Coronary artery (tissue), 2 donors: Measurements from ENCODE around the gene CYFIP2.

ENCODE experiments used
- DNase-seq: peaks from one replicate; pipeline ENCODE4 v3.0.0-alpha.2; 2017; ENCODE audit warnings: low spot score
- H3K27ac ChIP-seq, 2 donors: fragments of 200-600 bp; sonication (generic); one replicate each; pipeline ENCODE4 v1.5.1; 2016 to 2019
- H3K4me3 ChIP-seq: fragments of 200-600 bp; sonication (generic); 2 replicates; pipeline ENCODE4 v1.5.1; 2016; ENCODE audit warnings: mild to moderate bottlenecking, moderate library complexity
- CTCF ChIP-seq: fragments of 200-600 bp; sonication (generic); IDR thresholded peaks from one replicate; pipeline ENCODE4 v1.5.1; 2019; ENCODE audit warnings: antibody characterized with exemption

CYFIP2 gene

DNA sequence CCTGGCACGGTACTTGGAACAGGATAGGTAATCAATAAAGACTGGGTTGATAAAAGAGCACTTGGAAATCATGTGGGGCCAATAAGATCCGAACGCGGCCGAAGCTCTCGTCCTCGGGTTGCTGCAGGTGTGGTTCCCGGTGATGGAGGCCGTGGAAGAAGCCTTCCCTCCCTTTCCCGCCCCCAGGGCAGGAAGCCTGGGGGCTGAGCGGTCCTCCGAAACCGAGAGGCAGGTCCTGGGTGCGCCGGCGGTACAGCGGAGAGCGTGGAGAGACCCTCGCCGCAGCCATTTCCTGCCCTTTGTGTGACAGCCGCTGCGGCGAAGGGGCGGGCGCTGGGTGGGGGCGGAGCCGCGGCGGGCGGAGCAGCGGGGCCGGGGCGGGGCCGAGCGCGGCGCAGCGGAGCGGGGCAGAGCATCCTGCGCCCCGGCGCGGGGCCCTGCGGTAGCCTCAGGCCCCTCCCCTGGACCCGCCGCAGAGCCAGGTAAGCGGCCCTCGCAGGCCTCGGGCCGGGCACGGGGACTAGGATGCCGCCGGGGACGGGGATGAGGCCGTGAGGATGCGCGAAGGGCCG lies at the start of gene CYFIP2:
CYFIP2 (plus strand) TSS at position 410 of the 572 bp plus-strand sequence. CDS start 19,239 bp downstream, outside the sequence.
- no peak for DNase-seq
- Histone ChIP-seq H3K27ac (peak within 1 kb of the TSS; percentile 64 to 88), H3K4me3 (peak within 1 kb of the TSS; percentile 100)
- TF ChIP-seq CTCF, result no peak

DNA sequence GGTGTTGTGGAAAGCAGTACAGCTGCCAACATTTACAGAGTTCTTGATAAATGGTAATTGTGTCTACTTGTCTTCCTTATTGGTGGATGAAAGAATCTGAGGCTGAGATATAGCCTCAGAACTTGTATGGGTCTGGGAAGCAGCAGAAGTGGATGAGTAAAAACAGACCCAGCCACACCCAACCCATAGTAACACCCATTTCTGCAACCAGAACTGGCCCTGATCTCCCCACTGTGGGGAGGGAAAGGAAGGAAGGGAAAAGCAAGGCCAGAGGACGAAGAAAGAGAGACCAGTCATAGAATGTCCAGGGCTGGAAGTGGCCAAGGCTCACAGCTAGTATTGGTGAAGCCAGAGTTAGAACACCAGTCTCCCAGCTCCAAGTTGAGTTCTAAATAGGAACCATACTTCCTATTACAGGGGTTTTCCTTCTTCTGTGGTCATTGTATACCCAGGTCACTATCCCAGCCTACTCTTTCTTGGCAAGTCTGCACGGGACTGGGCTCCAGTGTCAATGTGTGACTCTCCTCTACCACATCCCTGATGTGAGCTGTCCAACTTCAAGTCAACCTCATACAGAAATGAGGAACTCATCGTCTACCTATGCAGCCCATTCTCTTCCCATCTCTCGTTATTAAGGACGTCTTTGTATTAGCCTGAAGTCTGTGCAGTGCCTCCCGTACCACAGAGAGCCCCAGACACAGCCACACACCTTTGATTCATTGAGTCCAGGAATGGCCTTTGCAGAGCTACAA lies 49.4 kb upstream of the CYFIP2 start:
- no peak for DNase-seq
- Histone ChIP-seq H3K4me3 (no peak overlapping the region), H3K27ac (no peak overlapping the region)
- no peak for TF ChIP-seq CTCF

DNA sequence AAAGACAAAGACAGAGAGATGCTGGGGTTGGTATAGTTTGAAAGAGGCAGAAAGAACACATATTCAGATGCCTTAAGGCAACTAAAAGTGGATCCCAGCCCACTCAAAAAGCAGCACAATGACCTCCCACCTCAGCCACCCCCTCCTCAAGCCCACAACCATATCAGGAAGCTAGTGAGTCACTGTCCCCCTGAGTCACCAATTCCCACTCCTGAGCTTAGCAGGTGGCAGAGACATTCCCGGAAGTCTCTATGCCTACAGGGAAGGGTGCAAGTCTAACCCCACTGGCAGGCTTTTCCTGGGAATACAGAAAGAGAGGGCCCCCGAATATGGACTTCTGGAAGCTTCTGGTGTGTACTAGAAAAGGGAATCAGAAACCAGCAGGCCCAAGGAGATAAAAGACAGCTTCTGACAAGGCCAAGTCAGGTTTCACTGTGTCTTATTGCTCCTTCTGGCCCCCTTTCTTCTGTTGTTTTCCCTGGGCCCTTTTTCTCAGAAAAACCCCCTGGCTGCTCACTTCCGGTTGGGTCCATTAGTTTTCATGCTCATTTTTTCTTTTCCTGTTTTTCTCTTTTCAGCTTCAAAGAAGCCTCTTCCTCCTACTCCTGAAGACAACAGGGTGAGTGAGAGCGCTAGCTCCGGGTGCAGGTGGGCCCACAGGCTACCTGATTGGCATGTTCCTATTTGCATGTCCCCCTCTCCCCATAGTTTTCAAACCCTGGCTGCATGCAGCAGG lies 48.5 kb upstream of the CYFIP2 start:
- DNase-seq, result no peak
- no peak for TF ChIP-seq CTCF
- H3K27ac ChIP-seq, result no peak overlapping the region
- H3K4me3 ChIP-seq, result no peak overlapping the region

DNA sequence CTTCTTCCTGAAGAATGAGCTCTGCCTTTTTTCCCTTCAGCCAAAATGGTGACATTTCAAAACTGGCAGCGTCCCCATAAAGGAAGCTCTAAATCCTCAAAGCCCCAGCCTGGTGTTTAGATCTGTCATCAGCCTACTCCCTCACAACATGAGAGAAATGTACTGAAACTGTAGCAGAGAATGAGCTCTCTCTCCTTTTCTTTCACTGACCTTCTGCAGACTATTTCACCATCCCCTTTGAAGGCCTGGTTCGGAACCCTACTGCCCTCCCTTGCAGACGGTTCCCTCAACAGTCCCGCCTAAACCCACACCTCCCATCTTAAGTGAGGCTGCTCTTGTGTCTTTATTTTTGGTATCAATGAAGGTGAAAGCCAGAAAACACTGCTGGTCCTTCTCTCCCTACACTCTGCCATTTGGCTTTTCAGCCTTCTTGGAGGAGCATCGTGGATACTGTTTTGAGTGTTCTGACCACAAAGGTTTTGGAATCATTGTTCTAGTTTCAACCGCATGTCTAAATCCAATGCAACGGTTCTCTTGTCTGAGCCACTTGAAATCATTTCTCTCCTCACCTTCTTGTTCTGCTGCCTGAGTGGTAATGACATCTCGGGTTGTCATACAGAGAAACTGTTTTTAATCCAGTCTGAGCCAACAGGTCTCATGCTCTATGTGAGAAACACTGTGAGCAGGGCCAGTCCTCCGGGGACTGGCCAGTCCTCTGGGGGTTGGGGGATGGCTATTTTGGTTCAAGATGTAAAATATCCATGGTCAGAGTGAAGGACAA lies 46.2 kb upstream of the CYFIP2 start:
- Histone ChIP-seq H3K4me3 (no peak overlapping the region), H3K27ac (no peak overlapping the region)
- DNase-seq, result no peak
- no peak for TF ChIP-seq CTCF

- H3K4me3 ChIP-seq, result no peak overlapping the region
- DNase-seq, result no peak
- no peak overlapping the region for H3K27ac ChIP-seq
- no peak for TF ChIP-seq CTCF
Observed at GRCh38 chr5:157221959-157222358, 44.0 kb upstream of the CYFIP2 start.

DNA sequence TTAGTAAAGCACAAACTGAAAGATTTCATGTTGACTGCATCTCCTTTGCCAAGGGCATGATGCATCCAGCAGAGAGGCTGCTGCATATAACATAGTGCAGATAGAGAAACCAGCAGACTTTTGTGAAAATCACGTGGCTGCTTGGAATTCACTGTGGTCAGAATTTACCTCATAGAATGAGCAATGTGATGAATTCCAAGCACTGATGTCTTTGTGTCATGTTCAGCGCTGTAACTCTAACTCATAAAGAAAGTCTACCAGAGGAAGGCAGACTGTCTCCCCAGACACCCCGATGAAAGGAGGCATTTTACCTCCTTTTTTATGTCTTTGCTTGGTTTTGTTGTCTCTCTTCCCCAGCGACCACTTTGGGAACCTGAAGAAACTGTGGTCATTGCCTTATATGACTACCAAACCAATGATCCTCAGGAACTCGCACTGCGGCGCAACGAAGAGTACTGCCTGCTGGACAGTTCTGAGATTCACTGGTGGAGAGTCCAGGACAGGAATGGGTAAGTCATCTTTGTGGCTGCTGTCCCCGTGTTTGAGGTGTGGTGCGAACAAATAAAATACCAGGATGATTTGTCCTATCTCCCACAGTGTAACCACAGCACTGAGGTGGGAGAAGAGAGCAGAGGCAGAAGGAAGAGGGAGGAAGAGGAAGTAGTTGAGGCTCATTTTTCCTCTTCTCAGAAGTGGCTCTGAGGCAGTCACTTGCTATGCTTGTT lies 43.3 kb upstream of the CYFIP2 start:
- Histone ChIP-seq H3K4me3 (no peak overlapping the region), H3K27ac (no peak overlapping the region)
- TF ChIP-seq CTCF, result no peak
- DNase-seq, result no peak
